ENCODE data around the gene MYBPC1. TPM values are rescaled to one million over a fixed set of nuclear protein-coding genes. Genes with fewer than 3 reads are reported as not detected.

MYBPC1 gene
- total RNA-seq, 1 donor: not detected

- no peak for DNase-seq (ENCODE audit: low read depth in 2 of 3, low spot score in 2 of 3)
Observed at GRCh38 chr12:101598483-101598882, 3.7 kb downstream of the MYBPC1 start.

- DNase-seq (ENCODE audit: low read depth in 2 of 3, low spot score in 2 of 3): no peak
Observed at GRCh38 chr12:101599311-101599710, 4.5 kb downstream of the MYBPC1 start.

GRCh38 chr12:101599771-101600484, 5.2 kb downstream of the MYBPC1 start:
- no peak for DNase-seq (ENCODE audit: low read depth in 2 of 3, low spot score in 2 of 3)

GRCh38 chr12:101604132-101604531, 9.4 kb downstream of the MYBPC1 start:
- no peak for DNase-seq (ENCODE audit: low read depth in 2 of 3, low spot score in 2 of 3)

GRCh38 chr12:101607894-101608293, 13.1 kb downstream of the MYBPC1 start:
- DNase-seq (ENCODE audit: low read depth in 2 of 3, low spot score in 2 of 3): no peak

- no peak for DNase-seq (ENCODE audit: low read depth in 2 of 3, low spot score in 2 of 3)
Observed at GRCh38 chr12:101608301-101609133, 13.7 kb downstream of the MYBPC1 start.

GRCh38 chr12:101609198-101609597, 14.4 kb downstream of the MYBPC1 start:
- no peak for DNase-seq (ENCODE audit: low read depth in 2 of 3, low spot score in 2 of 3)

- no peak for DNase-seq (ENCODE audit: low read depth in 2 of 3, low spot score in 2 of 3)
Observed at GRCh38 chr12:101612160-101612916, 17.6 kb downstream of the MYBPC1 start.

GRCh38 chr12:101616027-101616494, 21.3 kb downstream of the MYBPC1 start:
- DNase-seq (ENCODE audit: low read depth in 2 of 3, low spot score in 2 of 3): peak in 2 of 3 donors; percentile 8 to 36

GRCh38 chr12:101619026-101619786, 24.4 kb downstream of the MYBPC1 start:
- DNase-seq (ENCODE audit: low read depth in 2 of 3, low spot score in 2 of 3): no peak

- no peak for DNase-seq (ENCODE audit: low read depth in 2 of 3, low spot score in 2 of 3)
Observed at GRCh38 chr12:101619858-101620761, 25.3 kb downstream of the MYBPC1 start.

- peak in 1 of 3 donors; percentile 74 for DNase-seq (ENCODE audit: low read depth in 2 of 3, low spot score in 2 of 3)
Observed at GRCh38 chr12:101620762-101621133, 26.0 kb downstream of the MYBPC1 start.

GRCh38 chr12:101628676-101629075, 33.9 kb downstream of the MYBPC1 start:
- DNase-seq (ENCODE audit: low read depth in 2 of 3, low spot score in 2 of 3): no peak

- peak in 1 of 3 donors; percentile 44 for DNase-seq (ENCODE audit: low read depth in 2 of 3, low spot score in 2 of 3)
Observed at GRCh38 chr12:101634724-101635123, 40.0 kb downstream of the MYBPC1 start.

- no peak for DNase-seq (ENCODE audit: low read depth in 2 of 3, low spot score in 2 of 3)
Observed at GRCh38 chr12:101637936-101638335, 43.2 kb downstream of the MYBPC1 start.

GRCh38 chr12:101642115-101643067, 47.6 kb downstream of the MYBPC1 start:
- DNase-seq (ENCODE audit: low read depth in 2 of 3, low spot score in 2 of 3): peak in 1 of 3 donors; percentile 23

GRCh38 chr12:101647711-101648110, 52.9 kb downstream of the MYBPC1 start:
- no peak for DNase-seq (ENCODE audit: low read depth in 2 of 3, low spot score in 2 of 3)

GRCh38 chr12:101648195-101648594, 53.4 kb downstream of the MYBPC1 start:
- no peak for DNase-seq (ENCODE audit: low read depth in 2 of 3, low spot score in 2 of 3)
